HG03103 (cell line): ENCODE measurements around the gene RBMX2.

Experiments
- ATAC-seq: cut with Tn5 transposase; IDR thresholded peaks from one replicate; pipeline ENCODE4 v1.9.1; 2021; ENCODE audit warnings: low read depth; ENCODE audit not compliant: unreplicated experiment

RBMX2 gene

GRCh38 chrX:130444641-130445336 lies 43.0 kb downstream of the RBMX2 start:
- no peak for ATAC-seq

DNA sequence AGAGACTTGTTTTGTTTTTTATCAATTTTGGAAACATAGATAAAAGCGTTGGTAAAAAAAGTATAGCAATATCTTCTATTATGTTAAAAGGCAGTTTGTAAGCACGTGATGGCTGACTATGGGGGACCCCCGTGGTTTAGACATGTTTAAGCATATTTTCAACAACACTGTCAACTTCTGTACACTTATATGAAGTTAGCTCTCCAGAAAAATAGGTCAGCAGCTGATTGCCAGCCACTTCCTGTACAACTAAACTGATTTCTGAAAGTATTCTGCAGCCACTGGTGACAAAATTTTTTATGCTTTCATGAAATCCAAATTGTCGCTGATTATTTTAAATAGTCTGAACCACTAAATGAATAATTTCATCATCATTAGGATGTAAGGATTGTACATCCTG lies 45.2 kb downstream of the RBMX2 start:
- no peak for ATAC-seq
